Measurements from ENCODE around the gene RPH3AL.
"Not testable (repeated sequence)": the region's sequence is repeated elsewhere in the genome, so short reads cannot be mapped to it uniquely, and the experiment has no call there.

RPH3AL gene

DNA sequence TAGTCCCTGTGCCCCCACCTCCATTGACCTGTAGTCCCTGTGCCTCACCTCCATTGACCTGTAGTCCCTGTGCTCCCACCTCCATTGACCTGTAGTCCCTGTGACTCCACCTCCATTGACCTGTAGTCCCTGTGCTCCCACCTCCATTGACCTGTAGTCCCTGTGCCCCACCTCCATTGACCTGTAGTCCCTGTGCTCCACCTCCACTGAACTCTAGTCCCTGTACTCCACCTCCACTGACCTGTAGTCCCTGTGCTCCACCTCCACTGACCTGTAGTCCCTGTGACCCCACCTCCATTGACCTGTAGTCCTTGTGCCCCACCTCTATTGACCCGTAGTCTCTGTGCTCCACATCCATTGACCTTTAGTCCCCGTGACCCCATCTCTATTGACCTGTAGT, 37.2 kb downstream of the RPH3AL start:
- DNase-seq: not testable (repeated sequence)

DNA sequence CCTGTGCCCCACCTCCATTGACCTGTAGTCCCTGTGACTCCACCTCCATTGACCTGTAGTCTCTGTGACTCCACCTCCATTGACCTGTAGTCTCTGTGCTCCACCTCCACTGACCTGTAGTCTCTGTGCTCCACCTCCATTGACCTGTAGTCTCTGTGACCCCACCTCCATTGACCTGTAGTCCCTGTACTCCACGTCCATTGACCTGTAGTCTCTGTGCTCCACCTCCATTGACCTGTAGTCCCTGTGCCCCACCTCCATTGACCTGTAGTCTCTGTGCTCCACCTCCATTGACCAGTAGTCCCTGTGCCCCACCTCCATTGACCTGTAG, 38.0 kb downstream of the RPH3AL start:
- DNase-seq: not testable (repeated sequence)

DNA sequence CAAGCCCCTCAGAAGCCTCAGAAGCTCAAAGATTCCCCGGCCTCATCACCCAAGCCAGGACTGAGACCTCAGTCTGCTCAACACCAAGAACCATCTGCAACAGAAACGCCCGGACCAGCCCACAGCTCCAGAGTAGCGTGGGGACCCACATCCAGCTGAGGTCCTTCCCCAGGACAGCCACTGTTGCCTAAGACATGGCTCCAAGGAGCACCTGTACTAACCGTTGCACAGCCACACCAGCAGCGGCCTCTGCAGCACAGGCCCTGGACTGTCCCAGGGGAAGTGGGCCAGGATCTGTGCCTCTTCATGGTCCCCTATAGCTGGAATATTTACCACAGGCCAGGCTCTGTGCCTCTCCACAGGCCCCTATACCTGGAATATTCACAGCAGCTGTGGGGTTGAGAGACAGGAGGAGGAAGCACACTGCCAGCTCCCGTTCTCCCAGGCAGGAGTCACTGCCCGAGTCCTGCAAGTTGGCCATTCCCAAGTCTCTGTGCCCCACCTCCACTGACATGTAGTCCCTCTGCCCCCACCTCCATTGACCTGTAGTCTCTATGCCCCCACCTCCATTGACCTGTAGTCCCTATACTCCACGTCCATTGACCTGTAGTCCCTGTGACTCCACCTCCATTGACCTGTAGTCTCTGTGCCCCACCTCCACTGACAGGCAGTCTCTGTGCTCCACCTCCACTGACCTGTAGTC, 38.5 kb downstream of the RPH3AL start:
- DNase-seq: no peak

DNA sequence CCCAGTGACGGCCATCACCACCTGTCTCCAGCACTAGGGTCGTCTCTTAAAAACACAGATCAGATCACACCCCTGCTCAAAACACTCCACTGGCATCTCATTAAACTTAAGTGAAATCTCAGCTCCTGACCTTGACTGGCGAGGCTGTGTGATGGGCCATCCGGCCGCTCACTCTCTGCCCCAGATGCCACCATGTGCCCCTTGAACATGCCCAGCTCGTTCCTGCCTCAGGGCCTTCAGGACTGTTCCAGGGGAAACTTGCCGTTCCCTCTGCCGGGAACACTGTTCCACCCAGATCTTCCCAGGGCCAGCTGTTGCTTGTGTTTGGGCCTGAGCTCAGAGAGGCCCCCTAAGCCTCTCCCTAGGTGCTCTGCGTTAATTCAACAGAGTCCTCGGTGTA, 39.4 kb downstream of the RPH3AL start:
- no peak for DNase-seq

DNA sequence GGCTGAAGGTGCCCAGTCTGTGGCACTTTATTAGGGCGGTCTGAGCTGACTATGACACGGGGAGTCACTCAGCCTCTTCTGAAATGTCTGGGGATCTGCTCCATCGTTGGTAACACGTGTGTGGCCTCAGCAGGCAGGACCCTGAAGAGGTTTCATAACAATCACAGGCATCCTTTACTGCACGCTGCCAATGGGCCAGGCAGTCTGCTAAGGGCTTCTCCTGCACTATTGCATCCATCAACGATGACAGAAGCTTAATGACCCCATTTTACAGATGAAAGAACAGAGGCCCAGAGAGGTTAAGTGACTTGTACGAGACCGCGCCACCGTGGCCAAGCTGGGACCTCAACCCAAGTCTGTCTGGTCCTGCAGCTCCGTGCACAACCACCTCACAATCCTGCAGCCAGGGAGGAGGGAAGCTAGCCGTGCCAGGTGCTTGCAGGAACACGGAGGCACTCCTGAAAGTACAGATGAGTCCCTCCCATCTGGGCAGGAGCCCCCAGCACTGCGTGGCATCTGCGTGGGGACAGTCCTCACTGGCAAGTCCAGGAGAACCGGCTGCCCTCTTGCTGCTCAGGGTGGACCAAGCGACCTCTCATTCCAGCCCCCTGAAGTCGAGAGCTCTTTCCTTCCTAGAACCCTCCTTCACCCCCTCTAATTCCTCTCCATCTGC, 40.0 kb downstream of the RPH3AL start:
- no peak for DNase-seq

DNA sequence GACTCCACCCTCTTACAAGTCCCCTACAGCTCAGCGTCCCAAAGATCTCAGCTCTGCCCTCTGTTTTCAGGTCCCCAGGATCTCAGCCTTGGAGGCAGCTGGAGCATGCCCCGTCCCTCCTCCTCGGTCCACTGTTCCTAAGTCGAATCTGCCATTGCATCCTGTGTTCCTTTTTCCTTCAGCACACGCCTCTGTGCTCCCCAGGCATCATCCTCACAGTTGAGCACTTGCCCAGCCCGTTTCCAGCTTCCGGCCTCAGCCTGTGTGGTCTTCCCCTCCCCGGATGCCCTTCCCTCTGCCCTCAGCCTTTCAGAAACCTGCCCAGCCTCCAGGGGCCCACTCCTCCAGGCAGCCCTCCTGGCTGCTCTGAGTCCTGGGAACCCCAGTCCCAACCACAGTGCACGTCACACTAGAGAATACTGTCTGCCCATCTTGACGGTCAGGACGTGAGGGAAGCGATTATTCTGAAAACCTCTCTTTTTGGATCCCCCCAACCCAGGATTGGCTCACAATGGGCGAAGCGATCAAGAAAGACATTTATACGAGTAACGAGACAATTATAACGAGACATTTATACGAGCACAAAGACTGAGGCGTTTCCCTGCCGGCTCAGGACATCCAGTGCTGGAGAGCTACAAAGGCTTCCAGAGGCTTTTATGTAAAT, 41.4 kb downstream of the RPH3AL start:
- no peak for DNase-seq

DNA sequence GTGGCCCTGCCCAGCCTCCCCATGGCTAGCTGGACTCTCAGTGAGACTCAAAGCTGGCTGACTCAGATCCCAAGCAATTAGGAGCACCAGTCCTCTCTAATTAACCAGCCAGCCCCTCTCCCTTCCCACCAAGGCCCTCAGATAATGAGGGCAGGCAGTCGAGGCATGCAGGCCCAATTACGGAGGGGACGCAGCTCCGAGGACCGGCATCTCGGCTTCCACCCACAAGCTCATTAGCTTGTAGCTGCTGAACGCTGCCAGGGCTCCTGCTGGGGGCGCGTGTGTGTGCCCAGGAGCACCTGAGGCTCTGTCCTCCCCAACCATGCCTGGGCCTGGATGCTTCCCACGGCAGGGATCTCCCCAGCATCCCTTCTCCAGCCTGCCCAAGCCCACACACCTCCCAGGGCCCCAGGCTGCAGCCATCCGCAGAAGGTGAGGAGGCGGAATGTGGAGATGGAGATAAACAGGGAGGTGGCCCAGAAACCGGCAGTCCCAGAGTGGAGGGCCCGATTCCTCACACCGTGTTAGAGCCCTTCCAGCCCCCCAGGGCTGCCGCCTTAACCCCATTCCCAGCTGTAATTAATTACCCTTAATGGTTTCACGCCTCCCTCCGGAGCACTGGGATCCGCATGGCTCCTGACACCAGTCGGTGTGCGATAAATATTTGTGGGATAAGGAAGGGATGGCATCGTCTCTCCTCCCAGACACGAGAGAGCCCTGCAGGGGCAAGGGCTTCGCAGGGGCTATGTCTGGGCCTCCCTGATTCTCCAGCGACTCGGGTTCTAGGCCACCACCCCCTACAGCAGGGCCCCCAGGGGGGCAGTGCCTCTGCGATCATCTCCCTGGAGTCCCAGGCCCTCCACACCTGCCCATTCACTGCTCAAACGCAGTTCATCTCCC, 42.2 kb downstream of the RPH3AL start:
- DNase-seq: no peak

DNA sequence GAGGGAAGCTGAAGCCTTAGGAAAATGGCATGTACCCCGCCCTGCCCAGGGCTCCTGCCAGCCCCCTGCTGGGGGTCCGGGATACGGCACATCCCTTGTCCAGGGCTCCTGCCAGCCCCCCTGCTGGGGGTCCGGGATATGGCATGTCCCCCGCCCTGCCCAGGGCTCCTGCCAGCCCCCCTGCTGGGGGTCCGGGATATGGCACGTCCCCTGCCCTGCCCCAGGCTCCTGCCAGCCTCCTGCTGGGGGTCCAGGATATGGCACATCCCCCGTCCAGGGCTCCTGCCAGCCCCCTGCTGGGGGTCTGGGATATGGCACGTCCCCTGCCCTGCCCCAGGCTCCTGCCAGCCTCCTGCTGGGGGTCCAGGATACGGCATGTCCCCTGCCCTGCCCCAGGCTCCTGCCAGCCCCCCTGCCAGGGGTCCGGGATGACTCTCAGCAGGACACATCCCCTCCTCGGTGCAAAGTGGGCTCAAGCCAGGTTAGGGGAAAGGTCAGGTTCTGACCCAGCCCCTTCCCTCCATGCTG, 43.2 kb downstream of the RPH3AL start:
- DNase-seq: no peak

DNA sequence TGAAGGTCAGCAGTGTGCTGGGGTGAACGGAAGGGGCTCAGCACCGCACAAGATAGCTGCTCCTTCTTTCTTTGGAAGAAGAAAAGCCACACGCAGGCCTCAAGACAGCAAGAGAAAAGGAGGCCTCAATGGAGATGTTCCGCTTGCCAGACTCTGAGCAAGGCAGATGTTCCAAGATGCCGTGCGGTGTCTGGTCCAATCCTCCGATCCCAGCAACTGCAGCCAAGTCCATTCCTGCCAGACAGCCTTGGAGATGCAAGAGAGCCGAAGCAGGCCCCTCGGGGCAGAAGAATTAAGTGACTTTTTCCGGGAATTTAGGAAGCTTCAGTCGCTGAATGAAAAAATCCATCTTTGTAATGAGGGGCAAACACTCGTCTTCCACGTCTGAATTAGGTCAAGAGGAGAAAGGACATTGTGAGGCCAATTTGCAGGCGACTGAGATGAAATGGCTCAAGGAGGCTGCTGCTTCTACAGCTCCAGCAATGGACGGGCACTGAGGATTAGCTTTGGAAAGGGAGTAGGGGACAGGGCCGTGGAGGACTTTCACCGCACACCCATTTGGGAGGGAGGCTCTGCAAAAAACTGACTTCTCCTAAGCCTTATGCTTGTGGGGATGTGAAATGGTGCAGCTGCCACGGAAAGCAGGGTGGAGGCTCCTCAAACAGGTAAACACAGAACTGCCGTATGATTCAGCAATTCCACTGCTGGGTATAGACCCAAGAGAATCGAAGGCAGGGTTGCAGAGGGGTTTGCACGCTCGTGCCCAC, 44.7 kb downstream of the RPH3AL start:
- no peak for DNase-seq

DNA sequence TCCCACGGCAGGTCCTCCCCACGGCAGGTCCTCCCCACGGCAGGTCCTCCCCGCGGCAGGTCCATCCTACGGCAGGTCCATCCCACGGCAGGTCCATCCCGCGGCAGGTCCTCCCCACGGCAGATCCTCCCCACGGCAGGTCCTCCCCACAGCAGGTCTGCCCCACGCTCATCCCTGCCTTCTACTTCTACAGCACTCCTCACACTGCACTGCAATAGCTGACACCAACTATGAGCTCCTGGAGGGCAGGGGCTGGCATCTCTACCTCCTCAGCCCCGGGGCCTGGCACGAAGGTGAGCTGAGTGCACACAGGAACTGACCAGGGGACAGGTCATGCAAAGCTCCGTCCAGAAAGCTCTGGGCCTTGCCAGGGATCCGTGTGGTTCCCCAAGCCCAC, 45.3 kb downstream of the RPH3AL start:
- no peak for DNase-seq

DNA sequence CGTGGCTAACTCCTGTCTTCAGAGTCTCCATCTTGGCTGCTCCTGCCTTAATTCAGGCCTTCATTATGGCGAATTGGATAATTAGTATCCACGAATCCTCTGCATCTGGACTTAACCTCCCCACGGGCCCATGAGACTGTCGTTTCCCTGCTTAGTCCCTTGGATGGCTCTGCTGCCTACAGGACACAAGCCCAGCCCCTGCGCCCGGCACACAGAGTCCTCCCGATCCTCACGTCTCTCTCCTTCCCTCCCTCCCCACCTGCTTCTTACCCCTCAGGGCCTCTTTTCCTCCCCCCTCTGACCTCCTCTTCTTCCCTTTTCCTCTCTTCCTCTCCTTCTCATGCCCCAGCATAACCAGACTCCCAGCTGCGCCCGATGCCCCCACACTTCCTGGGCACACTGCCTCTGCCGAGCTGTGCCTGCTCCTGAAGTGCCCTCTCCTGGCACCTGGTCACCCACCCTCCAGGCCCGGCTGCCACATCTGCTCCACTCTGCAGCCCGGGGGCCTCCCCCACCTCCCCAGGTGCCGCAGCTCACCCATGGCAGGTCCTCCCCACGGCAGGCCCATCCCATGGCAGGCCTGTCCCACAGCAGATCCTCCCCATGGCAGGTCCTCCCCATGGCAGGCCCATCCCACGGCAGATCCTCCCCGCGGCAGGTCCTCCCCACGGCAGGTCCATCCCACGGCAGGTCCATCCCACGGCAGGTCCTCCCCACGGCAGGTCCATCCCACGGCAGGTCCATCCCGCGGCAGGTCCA, 45.9 kb downstream of the RPH3AL start:
- DNase-seq: no peak

DNA sequence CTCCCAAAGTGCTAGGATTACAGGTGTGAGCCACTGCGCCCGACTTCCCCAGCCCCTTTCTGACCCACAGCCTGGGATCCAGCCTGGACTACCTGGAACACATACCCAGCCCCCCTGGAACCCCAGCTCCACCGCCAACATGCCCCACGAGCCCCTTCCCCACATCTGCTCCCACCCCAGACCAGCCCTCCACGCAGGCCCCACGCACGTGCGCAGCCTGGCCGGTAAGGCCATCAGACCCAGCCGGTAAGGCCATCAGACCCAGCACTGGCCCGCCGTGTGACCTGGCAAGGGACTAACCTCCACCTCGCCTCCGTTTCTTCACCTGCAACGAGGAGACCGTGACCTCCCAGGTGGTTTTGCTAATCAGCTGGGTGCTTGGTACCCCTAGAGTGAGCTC, 46.5 kb downstream of the RPH3AL start:
- DNase-seq: no peak

DNA sequence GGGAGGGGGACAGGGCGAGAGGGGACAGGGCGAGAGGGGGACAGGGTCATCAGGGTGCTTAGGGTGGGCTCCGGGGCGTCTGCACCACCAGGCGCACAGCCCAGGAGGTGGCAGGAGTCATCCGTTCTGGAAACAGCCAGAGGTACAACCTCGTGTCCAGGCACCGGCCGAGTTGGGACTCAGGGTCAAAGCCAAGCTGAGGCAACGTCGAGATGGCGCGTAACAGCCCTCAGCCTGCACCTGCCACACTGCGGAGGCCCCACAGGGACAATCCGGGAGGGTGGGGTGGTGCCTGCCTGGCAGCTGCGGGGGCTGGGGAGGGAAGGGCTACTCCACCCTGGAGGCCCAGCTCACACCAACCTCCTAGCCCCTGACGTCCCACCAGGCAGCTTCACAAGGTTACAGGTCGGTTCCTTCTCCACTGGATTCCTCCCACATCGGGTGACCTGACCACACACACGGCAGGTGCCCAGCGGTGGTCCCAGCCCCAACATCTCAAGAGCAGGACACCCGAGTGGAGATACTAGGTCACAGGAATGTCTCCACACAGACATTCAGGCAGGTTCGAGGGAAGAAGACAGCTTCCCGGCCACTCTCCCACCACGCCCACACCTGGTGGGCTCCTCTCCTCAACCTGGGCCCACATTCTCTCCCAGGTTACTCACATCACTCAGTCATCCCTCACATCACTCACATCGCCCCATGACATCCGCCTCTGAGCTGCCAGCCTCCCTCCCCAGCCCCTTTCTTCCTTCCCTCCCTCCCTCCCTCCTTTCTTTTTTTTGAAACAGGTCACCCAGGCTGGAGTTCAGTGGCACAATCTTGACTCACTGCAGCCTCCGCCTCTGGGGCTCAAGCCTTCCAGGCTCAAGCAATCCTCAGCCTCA, 47.3 kb downstream of the RPH3AL start:
- no peak for DNase-seq

DNA sequence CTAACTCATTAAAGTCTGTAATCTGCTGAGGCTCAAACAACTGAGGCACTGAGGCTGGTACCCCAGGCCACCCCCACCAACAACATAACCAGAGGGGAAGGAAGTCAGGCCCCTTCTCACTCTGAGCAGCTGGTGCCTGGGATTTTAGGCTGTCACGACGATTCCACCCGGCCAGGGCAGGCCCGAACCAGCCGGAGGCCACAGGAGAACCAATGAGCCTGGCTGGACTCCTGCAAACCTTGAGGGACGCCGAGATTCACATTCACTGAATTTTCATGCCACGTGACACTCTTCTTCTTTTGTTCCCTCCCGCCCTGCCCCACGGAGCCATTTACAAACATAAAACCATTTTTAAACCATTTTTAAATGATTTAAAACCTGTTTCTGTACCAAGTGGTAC, 48.1 kb downstream of the RPH3AL start:
- DNase-seq: no peak

DNA sequence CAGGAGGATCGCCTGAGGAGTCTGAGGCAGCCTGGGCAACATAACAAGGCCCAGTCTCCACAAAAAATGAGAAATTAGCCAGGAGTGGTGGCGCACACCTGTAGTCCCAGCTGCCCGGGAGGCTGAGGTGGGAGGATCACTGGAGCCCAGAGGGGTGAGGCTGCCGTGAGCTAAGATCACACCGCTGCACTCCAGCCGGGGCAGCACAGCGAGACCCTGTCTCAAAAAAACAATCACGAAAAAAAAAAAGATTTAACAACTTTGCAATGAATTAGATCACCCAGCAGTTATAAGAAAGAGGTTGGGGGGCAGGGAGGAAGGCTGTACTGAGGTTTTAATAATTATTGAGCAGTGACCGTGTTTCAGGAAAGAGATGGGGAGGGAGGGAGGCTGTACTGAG, 49.4 kb downstream of the RPH3AL start:
- DNase-seq: no peak

DNA sequence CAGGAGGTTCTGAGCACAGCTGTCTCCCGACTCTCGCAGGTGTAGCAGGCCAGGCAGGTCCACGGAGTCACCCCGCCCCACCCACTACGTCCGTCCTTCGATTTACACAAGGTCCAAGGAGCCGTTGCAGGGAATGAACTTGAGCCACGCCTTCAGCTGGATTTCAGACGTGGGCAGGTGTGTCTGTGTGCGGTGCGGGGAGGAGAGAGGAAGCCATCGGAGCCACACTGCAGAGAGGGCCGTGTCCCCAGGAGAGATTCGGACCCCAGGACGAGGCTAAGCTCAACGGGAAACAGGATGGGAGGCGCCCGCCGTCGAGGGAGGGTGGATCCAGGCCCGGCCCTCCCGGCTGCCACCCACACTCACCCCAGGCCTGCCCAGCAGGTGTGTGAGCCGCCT, 50.3 kb downstream of the RPH3AL start:
- DNase-seq: no peak

DNA sequence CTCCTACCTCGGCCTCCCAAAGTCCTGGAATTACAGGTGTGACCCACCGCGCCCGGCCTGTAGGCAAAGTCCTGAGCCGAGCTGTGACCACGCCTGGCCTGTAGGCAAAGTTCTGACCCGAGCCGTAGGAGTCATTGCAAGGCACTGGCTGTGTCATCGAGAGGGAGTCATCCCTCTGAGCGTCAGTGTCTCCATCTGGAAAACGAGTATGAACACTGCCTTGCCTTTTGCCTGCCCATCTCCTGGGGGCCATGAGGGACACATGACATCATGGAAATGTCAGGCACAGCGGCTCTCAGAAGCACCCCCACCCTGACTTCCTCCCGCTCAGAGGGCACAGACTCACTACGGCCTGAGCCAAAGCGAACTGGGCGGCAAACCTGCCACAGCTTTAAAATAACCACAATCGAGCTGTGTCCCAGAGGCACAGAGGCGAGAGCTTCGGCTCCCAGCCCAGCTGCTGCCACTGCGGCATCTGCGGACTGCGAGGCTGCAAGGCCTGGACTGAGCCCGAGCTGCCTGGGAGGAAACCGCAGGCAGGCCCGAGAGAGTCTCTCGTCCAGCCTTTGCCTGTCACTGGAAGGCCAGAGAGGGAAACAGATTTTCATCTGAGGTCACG, 50.8 kb downstream of the RPH3AL start:
- DNase-seq: no peak

DNA sequence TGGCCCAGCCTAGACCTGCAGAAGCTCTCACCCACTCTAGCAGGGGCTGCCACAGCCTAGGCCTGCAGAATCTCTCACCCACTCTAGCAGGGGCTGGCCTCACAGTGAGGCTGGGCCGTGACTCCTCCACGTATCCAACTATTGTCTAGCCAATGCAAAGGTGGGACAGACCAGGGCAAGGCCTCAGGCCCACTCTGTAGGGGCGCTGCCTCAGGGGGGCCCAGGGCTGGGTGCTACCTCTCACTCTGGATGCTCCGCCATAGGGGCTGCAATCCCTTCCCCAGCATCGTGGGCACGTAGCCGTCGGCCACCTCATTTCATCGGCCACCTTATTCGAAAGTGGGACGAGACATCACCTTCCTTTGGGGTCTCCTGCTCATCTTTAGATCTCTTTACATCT, 51.7 kb downstream of the RPH3AL start:
- no peak for DNase-seq

DNA sequence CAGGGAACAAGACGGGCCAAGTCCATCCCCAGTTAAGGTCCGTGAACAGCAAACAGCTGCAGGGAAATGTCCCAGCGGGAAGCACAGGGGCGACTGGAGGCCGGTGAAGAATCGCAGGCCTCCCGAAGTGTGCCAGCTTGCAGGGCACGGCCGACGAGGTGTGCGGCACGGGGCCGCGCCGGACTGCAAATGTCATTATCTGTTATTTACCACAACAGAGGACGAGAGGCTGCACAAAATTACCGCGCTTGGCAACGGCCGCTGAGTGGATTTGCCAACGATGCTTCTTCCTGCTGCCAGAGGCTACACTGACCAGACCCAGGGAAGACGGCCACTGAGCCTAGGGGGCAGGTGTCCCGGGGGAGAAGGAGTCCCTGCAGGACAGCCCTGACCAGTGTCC, 53.1 kb downstream of the RPH3AL start:
- DNase-seq: no peak
